Kidney (tissue), 14 donors: ENCODE measurements around the gene CCNT2. TPM values are rescaled to one million over a fixed set of nuclear protein-coding genes. Genes with fewer than 3 reads are reported as not detected.
"Not testable (repeated sequence)": the region's sequence is repeated elsewhere in the genome, so short reads cannot be mapped to it uniquely, and the experiment has no call there.

Experiments
- DNase-seq, 5 donors: peaks; one replicate each; pipeline ENCODE4 v3.0.0-alpha.2; 2013 to 2020
- FAIRE-seq: peaks from 2 replicates; lab custom pipeline; 2012; peaks lifted over from hg19 to GRCh38; lab: Jason Lieb, UNC
- H3K27ac ChIP-seq, 2 donors: one replicate each; pipeline ENCODE4 v1.7.0; 2013; ENCODE audit warnings: low read depth in 2 of 2, low read length in 2 of 2, inconsistent platforms in 1 of 2
- H3K27me3 ChIP-seq: one replicate; pipeline ENCODE4 v1.7.1; 2013; ENCODE audit warnings: low read length, inconsistent platforms; ENCODE audit not compliant: control insufficient read depth, insufficient read depth
- H3K36me3 ChIP-seq, 3 donors: one replicate each; pipeline versions ENCODE4 v1.7.0 to v1.7.1; 2013; ENCODE audit warnings: low read length in 3 of 3, control low read depth in 1 of 3, inconsistent platforms in 1 of 3; ENCODE audit not compliant: insufficient read depth in 3 of 3, control insufficient read depth in 2 of 3
- H3K4me1 ChIP-seq, 3 donors: one replicate each; pipeline versions ENCODE4 v1.7.0 to v1.7.1; 2013; ENCODE audit warnings: low read length in 3 of 3, inconsistent platforms in 1 of 3, low read depth in 1 of 3; ENCODE audit not compliant: control insufficient read depth in 2 of 3, insufficient read depth in 2 of 3
- H3K4me3 ChIP-seq, 3 donors: one replicate each; pipeline versions ENCODE4 v1.7.0 to v1.8.1; 2013; ENCODE audit warnings: low read length in 3 of 3, control low read depth in 1 of 3, inconsistent platforms in 1 of 3
- H3K9ac ChIP-seq, 3 donors: one replicate each; pipeline versions ENCODE4 v1.7.0 to v1.7.1; 2013; ENCODE audit warnings: low read length in 3 of 3, control low read depth in 1 of 3, inconsistent platforms in 1 of 3
- H3K9me3 ChIP-seq, 3 donors: one replicate each; pipeline versions ENCODE4 v1.7.0 to v1.7.1; 2013; ENCODE audit warnings: low read length in 3 of 3, control low read depth in 1 of 3, inconsistent platforms in 1 of 3; ENCODE audit not compliant: control insufficient read depth in 2 of 3, insufficient read depth in 1 of 3
- intact Hi-C: fragments of 100-400 bp; cut with DNase I; formaldehyde crosslinking; loops from one replicate; pipeline ENCODE4 v1.11.1; 2022
- polyA plus RNA-seq: library from polyadenylated mRNA; stranded (reverse); fragments of 350-450 nt; fragmentation: Illumina TruSeq; extraction: RNeasy Lipid Tissue Mini Kit (QIAGEN cat#74804); gene quantifications from one replicate; pipeline ENCODE4 v1.2.3, GENCODE V29; 2014; ENCODE audit warnings: low read depth, low replicate concordance; ENCODE audit not compliant: insufficient read depth
- total RNA-seq: library from RNA; stranded (reverse); fragmentation: NEBNext Ultra II Directional; extraction: Animal tissue kit (Norgen Biotek cat#: 25700); gene quantifications from one replicate; pipeline ENCODE4 v1.2.1, GENCODE V29; 2021
- TF ChIP-seq, protein P1 (sequence below): IDR thresholded peaks from 3 replicates; pipeline ENCODE4 v1.5.1; 2012; ENCODE audit warnings: mild to moderate bottlenecking, moderate library complexity, borderline replicate concordance; ENCODE audit not compliant: insufficient read depth; ENCODE audit errors: extremely low read depth
- donor health status: control.
- donor health status: control.
- donor health status: control.
- donor health status: control.
- donor health status: control.
- donor health status: DM: yes; HTN: yes; CAD: no.
- donor health status: Normal renal cell carcinoma (clear cell type).

The CCNT2 gene
- total and polyA plus RNA-seq, 2 donors from 2014 or later: 7.0 to 42.1 TPM

- TF ChIP-seq, protein P1, sequence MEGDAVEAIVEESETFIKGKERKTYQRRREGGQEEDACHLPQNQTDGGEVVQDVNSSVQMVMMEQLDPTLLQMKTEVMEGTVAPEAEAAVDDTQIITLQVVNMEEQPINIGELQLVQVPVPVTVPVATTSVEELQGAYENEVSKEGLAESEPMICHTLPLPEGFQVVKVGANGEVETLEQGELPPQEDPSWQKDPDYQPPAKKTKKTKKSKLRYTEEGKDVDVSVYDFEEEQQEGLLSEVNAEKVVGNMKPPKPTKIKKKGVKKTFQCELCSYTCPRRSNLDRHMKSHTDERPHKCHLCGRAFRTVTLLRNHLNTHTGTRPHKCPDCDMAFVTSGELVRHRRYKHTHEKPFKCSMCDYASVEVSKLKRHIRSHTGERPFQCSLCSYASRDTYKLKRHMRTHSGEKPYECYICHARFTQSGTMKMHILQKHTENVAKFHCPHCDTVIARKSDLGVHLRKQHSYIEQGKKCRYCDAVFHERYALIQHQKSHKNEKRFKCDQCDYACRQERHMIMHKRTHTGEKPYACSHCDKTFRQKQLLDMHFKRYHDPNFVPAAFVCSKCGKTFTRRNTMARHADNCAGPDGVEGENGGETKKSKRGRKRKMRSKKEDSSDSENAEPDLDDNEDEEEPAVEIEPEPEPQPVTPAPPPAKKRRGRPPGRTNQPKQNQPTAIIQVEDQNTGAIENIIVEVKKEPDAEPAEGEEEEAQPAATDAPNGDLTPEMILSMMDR: no peak
- Histone ChIP-seq H3K9me3 (peaks cover 0 to 11% (median 4%) of the 10 kb centered on the region in 3 donors), H3K4me1 (no peaks in the 10 kb centered on the region), H3K27ac (no peak overlapping the region), H3K27me3 (no peaks in the 10 kb centered on the region), H3K4me3 (no peak overlapping the region), H3K36me3 (no peaks in the 10 kb centered on the region), H3K9ac (no peak overlapping the region)
- no peak for FAIRE-seq
- intact Hi-C loops: no loop called here
- DNase-seq: no peak
Observed at GRCh38 chr2:134973241-134974138, 54.9 kb downstream of the CCNT2 start.

GRCh38 chr2:134975281-134976009, 56.8 kb downstream of the CCNT2 start:
- FAIRE-seq: no peak
- no peaks in the 10 kb centered on the region for H3K27me3 ChIP-seq
- intact Hi-C loops: no loop called here

GRCh38 chr2:134976074-134976702, 57.6 kb downstream of the CCNT2 start:
- Histone ChIP-seq H3K9me3 (peaks cover 0 to 4% (median 4%) of the 10 kb centered on the region in 3 donors), H3K4me3 (no peak overlapping the region), H3K9ac (no peak overlapping the region), H3K4me1 (no peaks in the 10 kb centered on the region), H3K36me3 (no peaks in the 10 kb centered on the region), H3K27ac (no peak overlapping the region), H3K27me3 (no peaks in the 10 kb centered on the region)
- DNase-seq: peak in 1 of 5 donors; percentile 18
- no peak for FAIRE-seq
- intact Hi-C loops: no loop called here
- TF ChIP-seq, protein P1: no peak

More at GRCh38 chr2:134975281-134976009, 56.8 kb downstream of the CCNT2 start:
- no peak overlapping the region for H3K4me3 ChIP-seq
- no peak overlapping the region for H3K27ac ChIP-seq
- peaks cover 0 to 7% (median 4%) of the 10 kb centered on the region in 3 donors for H3K9me3 ChIP-seq
- H3K9ac ChIP-seq: no peak overlapping the region
- no peaks in the 10 kb centered on the region for H3K36me3 ChIP-seq
- TF ChIP-seq, protein P1: no peak
- H3K4me1 ChIP-seq: no peaks in the 10 kb centered on the region
- no peak for DNase-seq

DNA sequence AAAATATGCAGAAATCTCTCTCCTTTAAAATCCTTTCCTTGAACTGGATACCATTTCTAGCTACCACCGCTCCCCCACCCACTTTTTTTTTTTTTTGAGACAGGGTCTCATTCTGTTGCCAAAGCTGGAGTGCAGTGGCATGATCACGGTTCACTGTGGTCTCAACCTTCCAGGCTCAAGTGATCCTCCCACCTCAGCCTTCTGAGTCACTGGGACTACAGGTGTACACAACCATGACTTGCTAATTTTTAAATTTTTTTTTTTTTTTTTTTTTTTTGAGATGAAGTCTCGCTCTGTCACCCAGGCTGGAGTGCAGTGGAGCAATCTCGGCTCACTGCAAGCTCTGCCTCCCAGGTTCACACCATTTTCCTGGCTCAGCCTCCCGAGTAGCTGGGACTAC, 58.5 kb downstream of the CCNT2 start:
- FAIRE-seq, intact Hi-C loops: not testable (repeated sequence)

More for the DNA sequence above, 58.5 kb downstream of the CCNT2 start:
- not testable (repeated sequence) for H3K27ac ChIP-seq, H3K36me3 ChIP-seq, H3K4me3 ChIP-seq, H3K4me1 ChIP-seq, H3K9me3 ChIP-seq, H3K9ac ChIP-seq, H3K27me3 ChIP-seq, DNase-seq
